GM12872 (cell line): ENCODE measurements around the gene TOMT.

Experiments used
- TF ChIP-seq, protein P1 (sequence below): IDR thresholded peaks from 3 replicates; pipeline ENCODE4 v1.5.1; 2011; ENCODE audit warnings: low read depth, mild to moderate bottlenecking, low read length, moderate library complexity; ENCODE audit not compliant: insufficient read depth

Gene TOMT

DNA sequence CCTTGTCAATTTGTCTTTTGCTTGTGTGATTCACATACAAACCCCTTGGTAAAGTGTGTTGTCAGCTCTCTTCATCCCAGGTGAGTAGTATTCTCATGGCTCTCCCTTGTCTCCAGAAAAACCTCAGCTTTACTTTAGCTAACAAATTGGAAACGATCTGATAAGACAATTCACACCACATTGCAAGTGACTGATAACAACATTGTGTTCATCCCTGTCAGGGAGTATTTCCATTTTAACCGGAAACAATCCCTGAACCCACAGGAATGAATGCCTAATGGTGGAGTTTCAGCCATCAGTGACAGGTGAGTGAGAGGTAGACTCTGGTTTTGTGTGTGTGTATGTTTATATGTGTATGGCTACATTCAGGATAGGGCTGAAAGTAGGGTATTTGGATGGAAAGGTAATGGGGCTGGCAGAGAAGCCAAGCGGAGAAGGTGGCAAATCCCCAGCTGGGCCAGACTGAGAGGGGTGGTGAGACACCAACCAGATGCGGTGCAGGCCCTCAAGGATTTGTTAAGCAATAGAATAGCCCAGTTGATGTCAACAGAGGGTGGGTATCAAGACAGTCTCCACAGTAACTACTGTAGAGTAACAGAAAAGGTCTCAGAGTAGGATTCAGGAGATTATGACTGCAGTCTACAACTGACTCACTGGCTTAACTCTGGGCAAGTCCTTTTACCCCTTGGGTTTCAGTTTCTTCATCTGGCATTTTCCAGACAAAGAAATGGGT is 17.5 kb upstream of the TOMT start:
- TF ChIP-seq, protein P1, sequence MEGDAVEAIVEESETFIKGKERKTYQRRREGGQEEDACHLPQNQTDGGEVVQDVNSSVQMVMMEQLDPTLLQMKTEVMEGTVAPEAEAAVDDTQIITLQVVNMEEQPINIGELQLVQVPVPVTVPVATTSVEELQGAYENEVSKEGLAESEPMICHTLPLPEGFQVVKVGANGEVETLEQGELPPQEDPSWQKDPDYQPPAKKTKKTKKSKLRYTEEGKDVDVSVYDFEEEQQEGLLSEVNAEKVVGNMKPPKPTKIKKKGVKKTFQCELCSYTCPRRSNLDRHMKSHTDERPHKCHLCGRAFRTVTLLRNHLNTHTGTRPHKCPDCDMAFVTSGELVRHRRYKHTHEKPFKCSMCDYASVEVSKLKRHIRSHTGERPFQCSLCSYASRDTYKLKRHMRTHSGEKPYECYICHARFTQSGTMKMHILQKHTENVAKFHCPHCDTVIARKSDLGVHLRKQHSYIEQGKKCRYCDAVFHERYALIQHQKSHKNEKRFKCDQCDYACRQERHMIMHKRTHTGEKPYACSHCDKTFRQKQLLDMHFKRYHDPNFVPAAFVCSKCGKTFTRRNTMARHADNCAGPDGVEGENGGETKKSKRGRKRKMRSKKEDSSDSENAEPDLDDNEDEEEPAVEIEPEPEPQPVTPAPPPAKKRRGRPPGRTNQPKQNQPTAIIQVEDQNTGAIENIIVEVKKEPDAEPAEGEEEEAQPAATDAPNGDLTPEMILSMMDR, result no peak

DNA sequence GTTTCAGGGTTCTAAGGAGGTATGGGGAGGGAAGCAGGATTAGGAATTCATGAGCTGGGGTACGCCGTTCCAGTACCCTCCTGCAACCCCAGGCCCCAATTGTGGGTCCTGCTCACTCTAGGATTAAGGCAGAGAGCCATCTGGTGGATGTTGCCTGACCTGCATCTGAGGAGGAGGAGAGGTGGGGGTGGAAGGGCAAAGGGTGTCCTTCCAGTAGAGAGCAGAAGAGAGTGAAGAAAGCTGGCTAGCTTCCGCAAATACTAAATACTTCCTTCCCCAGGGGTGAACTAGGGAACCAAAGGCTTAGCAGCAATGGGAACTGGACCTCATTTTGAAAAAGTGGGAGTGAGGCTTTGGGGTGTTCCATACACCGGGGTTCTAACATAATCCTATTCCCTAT is 14.4 kb upstream of the TOMT start:
- TF ChIP-seq, protein P1, result peak; percentile 90

DNA sequence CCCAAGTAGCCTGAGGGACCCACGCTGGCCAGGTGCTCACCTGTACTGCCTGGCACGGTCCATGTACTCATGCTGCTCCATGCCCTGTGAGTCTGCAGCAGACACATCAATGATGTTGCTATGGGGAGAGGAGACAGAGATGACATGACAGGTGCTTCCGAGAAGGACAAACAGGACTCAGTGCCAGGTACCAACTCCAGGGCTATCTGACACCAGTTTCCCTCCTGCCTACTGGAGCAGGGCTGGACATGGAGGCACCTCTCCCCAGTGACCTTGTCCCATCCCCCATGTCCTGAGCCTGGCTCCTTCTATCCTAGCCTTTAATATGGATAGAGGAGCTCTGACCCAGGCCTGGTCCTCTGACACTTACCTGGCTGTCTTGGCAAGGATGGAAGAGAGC is 7.0 kb upstream of the TOMT start:
- TF ChIP-seq, protein P1, result no peak

DNA sequence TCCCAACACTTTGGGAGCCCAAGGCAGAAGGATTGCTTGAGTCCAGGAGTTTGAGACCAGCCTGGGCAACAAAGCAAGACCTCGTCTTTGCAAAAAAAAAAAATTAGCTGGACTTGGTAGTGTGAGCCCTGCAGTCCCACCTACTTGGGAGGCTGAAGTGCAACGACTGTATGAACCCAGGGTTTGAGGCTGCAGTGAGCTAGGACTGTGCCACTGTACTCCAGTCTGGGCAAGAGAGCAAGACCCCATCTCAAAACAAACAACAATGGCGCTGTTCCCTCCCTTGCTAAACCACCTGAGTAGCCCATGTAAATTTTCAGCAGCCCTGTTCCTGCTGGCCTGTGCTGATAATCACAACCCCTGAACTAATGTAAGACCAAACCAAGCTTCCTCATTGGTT is 5.7 kb upstream of the TOMT start:
- TF ChIP-seq, protein P1, result no peak

DNA sequence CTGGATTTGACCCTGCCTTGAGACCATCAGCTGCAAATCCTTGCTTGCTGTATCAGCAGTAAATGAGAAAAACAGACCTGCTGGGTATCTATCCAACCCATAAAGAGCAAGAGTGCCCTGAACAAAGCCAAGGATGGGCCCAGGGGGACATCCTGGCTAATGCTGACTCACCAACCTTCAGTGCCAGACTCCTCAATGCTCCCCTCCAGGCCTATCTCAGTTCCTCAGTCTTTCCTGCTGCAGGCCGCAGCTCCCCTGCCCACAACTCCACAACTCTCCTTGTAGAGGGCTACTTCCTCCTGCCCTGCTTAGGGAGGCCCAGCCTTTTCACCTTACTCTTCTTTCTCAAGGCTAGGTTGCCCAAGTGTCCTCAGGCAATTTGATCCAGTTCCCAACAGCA is 5.3 kb upstream of the TOMT start:
- TF ChIP-seq, protein P1, result no peak

DNA sequence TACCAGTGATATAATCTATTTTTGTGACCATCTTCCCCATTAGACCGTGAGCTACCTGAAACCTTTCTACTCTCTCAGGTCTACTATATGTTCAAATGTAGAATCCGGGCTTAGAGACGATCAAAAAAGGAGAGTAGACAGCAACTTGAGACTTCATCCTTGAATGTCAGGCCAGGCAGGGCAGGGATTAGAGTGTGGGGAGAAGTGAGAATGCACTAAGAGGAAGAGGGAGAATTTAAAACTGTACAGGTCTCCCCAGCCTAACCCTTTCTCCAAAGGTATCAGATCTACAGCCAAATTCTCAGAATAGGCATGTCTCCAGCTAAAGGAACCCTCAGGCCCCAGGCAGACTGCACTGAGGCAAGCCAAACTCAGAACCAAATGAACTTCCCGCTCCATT is 3.6 kb upstream of the TOMT start:
- TF ChIP-seq, protein P1, result no peak

DNA sequence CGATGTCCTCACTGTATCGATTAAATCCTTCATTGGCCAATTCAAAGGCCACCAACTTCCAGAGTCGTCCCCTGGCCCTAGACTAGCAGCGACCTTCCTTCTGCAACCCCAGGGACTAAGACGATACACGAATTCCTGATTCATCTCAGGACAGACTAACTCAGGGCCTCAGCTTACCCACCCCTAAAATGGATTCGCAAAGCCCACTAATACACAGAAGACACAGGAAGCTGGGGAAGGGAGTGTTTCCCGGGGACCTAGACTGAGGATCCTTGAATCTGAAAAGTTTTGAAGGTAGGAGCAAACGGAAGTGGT is 3.1 kb upstream of the TOMT start:
- TF ChIP-seq, protein P1, result no peak
